Body of pancreas (tissue), 4 donors: ENCODE data around the gene OXTR.

ENCODE experiments used
- POLR2A ChIP-seq, 3 donors: fragments of 450-650 bp; IDR thresholded peaks; one replicate each; pipeline ENCODE4 v1.6.1; 2016; ENCODE audit warnings: antibody characterized with exemption in 3 of 3, mild to moderate bottlenecking in 2 of 3
- TF ChIP-seq, protein P1 (sequence below), 7 experiments: fragments of 450-650 bp in 4 of 7; fragments of 200-600 bp in 3 of 7; sonication (generic) in 3 of 7; IDR thresholded peaks; one replicate each; pipeline ENCODE4 v1.5.1; 2016 to 2019; ENCODE audit warnings: antibody characterized with exemption in 7 of 7

DNA sequence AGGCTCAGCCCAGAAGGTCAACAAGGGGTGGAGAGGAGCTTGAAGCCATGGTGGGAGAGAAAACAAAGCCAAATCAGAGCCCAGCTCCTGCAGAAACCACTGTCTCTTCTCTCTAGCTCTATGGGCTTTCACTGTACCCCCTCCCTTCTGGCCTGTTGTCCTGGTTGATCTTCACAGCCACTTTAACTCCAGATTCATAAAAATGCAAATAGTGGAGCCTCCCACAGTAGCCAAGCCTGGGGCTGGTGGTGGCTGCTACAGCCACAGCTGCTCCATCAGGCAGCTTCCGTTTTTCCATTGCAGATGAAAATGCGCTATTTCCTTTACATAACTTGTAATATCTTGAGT, 56.5 kb downstream of the OXTR start:
- TF ChIP-seq, protein P1, sequence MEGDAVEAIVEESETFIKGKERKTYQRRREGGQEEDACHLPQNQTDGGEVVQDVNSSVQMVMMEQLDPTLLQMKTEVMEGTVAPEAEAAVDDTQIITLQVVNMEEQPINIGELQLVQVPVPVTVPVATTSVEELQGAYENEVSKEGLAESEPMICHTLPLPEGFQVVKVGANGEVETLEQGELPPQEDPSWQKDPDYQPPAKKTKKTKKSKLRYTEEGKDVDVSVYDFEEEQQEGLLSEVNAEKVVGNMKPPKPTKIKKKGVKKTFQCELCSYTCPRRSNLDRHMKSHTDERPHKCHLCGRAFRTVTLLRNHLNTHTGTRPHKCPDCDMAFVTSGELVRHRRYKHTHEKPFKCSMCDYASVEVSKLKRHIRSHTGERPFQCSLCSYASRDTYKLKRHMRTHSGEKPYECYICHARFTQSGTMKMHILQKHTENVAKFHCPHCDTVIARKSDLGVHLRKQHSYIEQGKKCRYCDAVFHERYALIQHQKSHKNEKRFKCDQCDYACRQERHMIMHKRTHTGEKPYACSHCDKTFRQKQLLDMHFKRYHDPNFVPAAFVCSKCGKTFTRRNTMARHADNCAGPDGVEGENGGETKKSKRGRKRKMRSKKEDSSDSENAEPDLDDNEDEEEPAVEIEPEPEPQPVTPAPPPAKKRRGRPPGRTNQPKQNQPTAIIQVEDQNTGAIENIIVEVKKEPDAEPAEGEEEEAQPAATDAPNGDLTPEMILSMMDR (IDR thresholded peaks at IDR 0.05) = no peak
- no peak for TF ChIP-seq POLR2A (IDR thresholded peaks at IDR 0.05)
